ENCODE measurements around the gene SMAP1.
"Not testable (repeated sequence)": the region's sequence is repeated elsewhere in the genome, so short reads cannot be mapped to it uniquely, and the experiment has no call there.

The SMAP1 gene

GRCh38 chr6:70764706-70765105, 97.0 kb downstream of the SMAP1 start:
- CTCF ChIA-PET, result no interaction called here
- POLR2A ChIA-PET, result no interaction called here

GRCh38 chr6:70771351-70771750, 103.7 kb downstream of the SMAP1 start:
- DNase-seq (ENCODE audit: low read depth, low spot score); H3K4me3 ChIP-seq (ENCODE audit: low read depth, low read length); CTCF ChIA-PET; POLR2A ChIA-PET: not testable (repeated sequence)

More at GRCh38 chr6:70764706-70765105, 97.0 kb downstream of the SMAP1 start:
- no peak for TF ChIP-seq CTCF (IDR thresholded peaks at IDR 0.05; ENCODE audit: insufficient read depth, low read length, missing control alignments)
- no peak for DNase-seq (ENCODE audit: low read depth, low spot score)
- H3K4me3 ChIP-seq (ENCODE audit: low read depth, low read length), result no peak overlapping the region

GRCh38 chr6:70779934-70780333, 112.3 kb downstream of the SMAP1 start:
- TF ChIP-seq CTCF (IDR thresholded peaks at IDR 0.05; ENCODE audit: insufficient read depth, low read length, missing control alignments), result no peak
- ChIA-PET CTCF (interaction anchor here (0.6 kb wide), 1 partner anchor 20 kb away, joined by 3 read pairs; no protein-coding TSS in a partner anchor), POLR2A (no interaction called here)
- H3K4me3 ChIP-seq (ENCODE audit: low read depth, low read length), result no peak overlapping the region
- no peak for DNase-seq (ENCODE audit: low read depth, low spot score)

- CTCF ChIA-PET, result no interaction called here
These were observed 123.0 kb downstream of the SMAP1 start for GRCh38 chr6:70790483-70791224.

GRCh38 chr6:70797625-70798024, 129.9 kb downstream of the SMAP1 start:
- no peak overlapping the region for H3K4me3 ChIP-seq (ENCODE audit: low read depth, low read length)
- POLR2A ChIA-PET, result no interaction called here
- no peak for TF ChIP-seq CTCF (IDR thresholded peaks at IDR 0.05; ENCODE audit: insufficient read depth, low read length, missing control alignments)
- CTCF ChIA-PET, result no interaction called here
- DNase-seq (ENCODE audit: low read depth, low spot score), result no peak

More at GRCh38 chr6:70790483-70791224, 123.0 kb downstream of the SMAP1 start:
- no peak overlapping the region for H3K4me3 ChIP-seq (ENCODE audit: low read depth, low read length)
- POLR2A ChIA-PET, result no interaction called here
- no peak for DNase-seq (ENCODE audit: low read depth, low spot score)
- TF ChIP-seq CTCF (IDR thresholded peaks at IDR 0.05; ENCODE audit: insufficient read depth, low read length, missing control alignments), result no peak

- no peak for DNase-seq (ENCODE audit: low read depth, low spot score)
- CTCF ChIA-PET, result interaction anchor here (1.6 kb wide), 1 partner anchor 79 kb away, joined by 6 read pairs; no protein-coding TSS in a partner anchor
- POLR2A ChIA-PET, result no interaction called here
- TF ChIP-seq CTCF (IDR thresholded peaks at IDR 0.05; ENCODE audit: insufficient read depth, low read length, missing control alignments), result no peak
- H3K4me3 ChIP-seq (ENCODE audit: low read depth, low read length), result no peak overlapping the region
These were observed 138.4 kb downstream of the SMAP1 start for GRCh38 chr6:70806086-70806485.

GRCh38 chr6:70811788-70812187, 144.1 kb downstream of the SMAP1 start:
- no peak for TF ChIP-seq CTCF (IDR thresholded peaks at IDR 0.05; ENCODE audit: insufficient read depth, low read length, missing control alignments)
- CTCF ChIA-PET, result no interaction called here
- POLR2A ChIA-PET, result no interaction called here
- H3K4me3 ChIP-seq (ENCODE audit: low read depth, low read length), result no peak overlapping the region
- no peak for DNase-seq (ENCODE audit: low read depth, low spot score)

All from AG04449 (cell line).